ENCODE data around the gene BIRC3. TPM values are rescaled to one million over a fixed set of nuclear protein-coding genes. Genes with fewer than 3 reads are reported as not detected.

The BIRC3 gene
- total RNA-seq, 2 donors from 2014 or later, result 4.9 to 15.3 TPM

DNA sequence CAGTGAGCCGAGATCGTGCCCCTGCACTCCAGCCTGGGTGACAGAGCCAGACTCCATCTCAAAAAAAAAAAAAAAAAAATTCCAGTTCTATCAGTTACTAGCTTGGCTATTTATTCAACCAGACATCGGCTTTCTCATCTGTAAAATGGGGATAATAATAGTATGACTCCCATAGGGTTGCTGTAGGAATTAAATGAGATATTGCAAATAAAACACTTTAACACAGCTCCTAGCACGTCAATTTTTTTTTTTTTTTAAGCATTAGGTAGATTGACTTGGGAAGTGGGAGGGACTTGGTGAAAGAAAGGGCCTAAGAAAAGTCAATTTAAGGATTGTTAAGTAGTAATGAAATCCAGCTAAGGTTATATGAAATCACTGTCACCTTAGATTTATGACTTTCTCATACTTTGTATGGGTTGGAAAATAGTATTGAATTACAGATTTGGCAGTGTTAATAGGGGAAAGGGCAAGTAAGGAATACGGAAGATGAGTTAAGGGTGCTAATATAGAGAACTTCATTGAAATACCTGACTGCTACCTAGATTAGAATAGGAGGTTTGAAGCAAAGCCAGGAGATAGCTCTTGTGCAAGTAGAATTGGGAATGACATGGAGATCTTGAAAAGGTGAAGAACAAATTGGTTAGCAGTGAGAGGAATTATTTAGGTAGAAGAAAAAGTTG, 58.6 kb downstream of the BIRC3 start:
- no peak overlapping the region for H3K27ac ChIP-seq
- TF ChIP-seq, protein P1, sequence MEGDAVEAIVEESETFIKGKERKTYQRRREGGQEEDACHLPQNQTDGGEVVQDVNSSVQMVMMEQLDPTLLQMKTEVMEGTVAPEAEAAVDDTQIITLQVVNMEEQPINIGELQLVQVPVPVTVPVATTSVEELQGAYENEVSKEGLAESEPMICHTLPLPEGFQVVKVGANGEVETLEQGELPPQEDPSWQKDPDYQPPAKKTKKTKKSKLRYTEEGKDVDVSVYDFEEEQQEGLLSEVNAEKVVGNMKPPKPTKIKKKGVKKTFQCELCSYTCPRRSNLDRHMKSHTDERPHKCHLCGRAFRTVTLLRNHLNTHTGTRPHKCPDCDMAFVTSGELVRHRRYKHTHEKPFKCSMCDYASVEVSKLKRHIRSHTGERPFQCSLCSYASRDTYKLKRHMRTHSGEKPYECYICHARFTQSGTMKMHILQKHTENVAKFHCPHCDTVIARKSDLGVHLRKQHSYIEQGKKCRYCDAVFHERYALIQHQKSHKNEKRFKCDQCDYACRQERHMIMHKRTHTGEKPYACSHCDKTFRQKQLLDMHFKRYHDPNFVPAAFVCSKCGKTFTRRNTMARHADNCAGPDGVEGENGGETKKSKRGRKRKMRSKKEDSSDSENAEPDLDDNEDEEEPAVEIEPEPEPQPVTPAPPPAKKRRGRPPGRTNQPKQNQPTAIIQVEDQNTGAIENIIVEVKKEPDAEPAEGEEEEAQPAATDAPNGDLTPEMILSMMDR (IDR thresholded peaks at IDR 0.05), result no peak
- no peaks in the 10 kb centered on the region for H3K9me3 ChIP-seq
- DNase-seq (ENCODE audit: low spot score) (no peak), ATAC-seq (ENCODE audit: insufficient number of reproducible peaks, low FRiP score, low read depth) (no peak)
- no peaks in the 10 kb centered on the region for H3K27me3 ChIP-seq (replicated peaks; ENCODE audit: insufficient read depth)
- H3K4me3 ChIP-seq, result no peak overlapping the region
- H3K36me3 ChIP-seq, result peaks cover 26% of the 10 kb centered on the region
- no peaks in the 10 kb centered on the region for H3K4me1 ChIP-seq (ENCODE audit: control insufficient read depth in 1 of 2, low read depth in 2 of 2)

DNA sequence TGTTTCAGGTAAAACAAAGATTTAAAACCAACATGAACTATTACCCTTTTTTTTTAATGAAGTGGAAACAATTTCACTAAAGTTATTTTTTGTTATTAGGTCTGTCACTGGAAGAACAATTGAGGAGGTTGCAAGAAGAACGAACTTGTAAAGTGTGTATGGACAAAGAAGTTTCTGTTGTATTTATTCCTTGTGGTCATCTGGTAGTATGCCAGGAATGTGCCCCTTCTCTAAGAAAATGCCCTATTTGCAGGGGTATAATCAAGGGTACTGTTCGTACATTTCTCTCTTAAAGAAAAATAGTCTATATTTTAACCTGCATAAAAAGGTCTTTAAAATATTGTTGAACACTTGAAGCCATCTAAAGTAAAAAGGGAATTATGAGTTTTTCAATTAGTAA, 60.6 kb downstream of the BIRC3 start:
- H3K9me3 ChIP-seq, result no peaks in the 10 kb centered on the region
- no peak overlapping the region for H3K27ac ChIP-seq
- ATAC-seq (ENCODE audit: insufficient number of reproducible peaks, low FRiP score, low read depth) (no peak), DNase-seq (ENCODE audit: low spot score) (no peak)
- peaks cover 35% of the 10 kb centered on the region for H3K36me3 ChIP-seq
- no peaks in the 10 kb centered on the region for H3K27me3 ChIP-seq (replicated peaks; ENCODE audit: insufficient read depth)
- no peak overlapping the region for H3K4me3 ChIP-seq
- H3K4me1 ChIP-seq (ENCODE audit: control insufficient read depth in 1 of 2, low read depth in 2 of 2), result no peaks in the 10 kb centered on the region
- TF ChIP-seq, protein P1 (IDR thresholded peaks at IDR 0.05), result no peak

DNA sequence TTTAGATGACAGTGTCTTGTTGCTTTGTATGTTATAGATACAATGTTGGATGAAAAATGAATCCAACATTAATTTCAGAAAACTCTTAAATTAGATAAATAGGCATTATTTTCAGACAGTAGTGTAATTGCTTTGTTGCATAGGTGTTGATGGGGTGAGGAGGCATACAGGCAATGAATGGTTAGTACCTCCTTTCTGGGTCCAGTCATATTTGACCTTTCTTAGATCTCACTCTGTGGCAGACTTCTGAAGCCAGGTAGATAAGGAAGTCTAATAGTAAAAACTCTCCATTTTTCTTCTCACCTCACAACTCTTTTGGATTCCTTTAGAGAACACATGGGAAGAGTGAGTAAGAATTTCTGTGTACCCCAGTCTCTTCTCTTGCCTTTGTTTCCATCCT, 61.5 kb downstream of the BIRC3 start:
- DNase-seq (ENCODE audit: low spot score), result no peak
- no peak overlapping the region for H3K27ac ChIP-seq
- H3K27me3 ChIP-seq (replicated peaks; ENCODE audit: insufficient read depth), result no peaks in the 10 kb centered on the region
- no peak for ATAC-seq (ENCODE audit: insufficient number of reproducible peaks, low FRiP score, low read depth)
- H3K4me1 ChIP-seq (ENCODE audit: control insufficient read depth in 1 of 2, low read depth in 2 of 2), result no peaks in the 10 kb centered on the region
- H3K9me3 ChIP-seq, result no peaks in the 10 kb centered on the region
- TF ChIP-seq, protein P1 (IDR thresholded peaks at IDR 0.05), result no peak
- peaks cover 35% of the 10 kb centered on the region for H3K36me3 ChIP-seq
- H3K4me3 ChIP-seq, result no peak overlapping the region

GRCh38 chr11:102382384-102382783, 65.1 kb downstream of the BIRC3 start:
- Histone ChIP-seq H3K4me3 (no peak overlapping the region), H3K4me1 (ENCODE audit: control insufficient read depth in 1 of 2, low read depth in 2 of 2) (no peaks in the 10 kb centered on the region), H3K9me3 (no peaks in the 10 kb centered on the region), H3K27me3 (replicated peaks; ENCODE audit: insufficient read depth) (no peaks in the 10 kb centered on the region), H3K27ac (no peak overlapping the region), H3K36me3 (peaks cover 40% of the 10 kb centered on the region)
- no peak for ATAC-seq (ENCODE audit: insufficient number of reproducible peaks, low FRiP score, low read depth)
- TF ChIP-seq, protein P1 (IDR thresholded peaks at IDR 0.05), result no peak
- no peak for DNase-seq (ENCODE audit: low spot score)

- Histone ChIP-seq H3K36me3 (peaks cover 31% of the 10 kb centered on the region), H3K27ac (no peak overlapping the region), H3K9me3 (no peaks in the 10 kb centered on the region), H3K4me3 (no peak overlapping the region), H3K27me3 (replicated peaks; ENCODE audit: insufficient read depth) (no peaks in the 10 kb centered on the region), H3K4me1 (ENCODE audit: control insufficient read depth in 1 of 2, low read depth in 2 of 2) (no peaks in the 10 kb centered on the region)
- no peak for ATAC-seq (ENCODE audit: insufficient number of reproducible peaks, low FRiP score, low read depth)
- TF ChIP-seq, protein P1 (IDR thresholded peaks at IDR 0.05), result no peak
- no peak for DNase-seq (ENCODE audit: low spot score)
These were observed 66.6 kb downstream of the BIRC3 start for GRCh38 chr11:102383839-102384238.
